ENCODE data around the gene ENO2. TPM values are rescaled to one million over a fixed set of nuclear protein-coding genes. Genes with fewer than 3 reads are reported as not detected.
A peak's percentile ranks its signal among the peaks of the same experiment; 100 is the strongest.

The ENO2 gene
- total RNA-seq, 2 donors from 2014 or later: 9.7 to 36.9 TPM

GRCh38 chr12:6941782-6942181, 27.4 kb downstream of the ENO2 start:
- Histone ChIP-seq H3K36me3 (peaks cover 6% of the 10 kb centered on the region), H3K27me3 (no peaks in the 10 kb centered on the region), H3K4me3 (no peak overlapping the region), H3K9me3 (no peaks in the 10 kb centered on the region), H3K4me1 (peaks cover 0 to 59% of the 10 kb centered on the region in 2 donors), H3K27ac (no peak overlapping the region)
- no peak for DNase-seq (ENCODE audit: low spot score)
- TF ChIP-seq CTCF (IDR thresholded peaks at IDR 0.05): no peak

- peaks cover 10% of the 10 kb centered on the region for H3K36me3 ChIP-seq
Observed at GRCh38 chr12:6942331-6942665, 27.9 kb downstream of the ENO2 start.

GRCh38 chr12:6943389-6943721, 29.0 kb downstream of the ENO2 start:
- Histone ChIP-seq H3K36me3 (peaks cover 11% of the 10 kb centered on the region), H3K4me1 (peaks cover 0 to 49% of the 10 kb centered on the region in 2 donors)

More at GRCh38 chr12:6942331-6942665, 27.9 kb downstream of the ENO2 start:
- no peak for TF ChIP-seq CTCF (IDR thresholded peaks at IDR 0.05)
- DNase-seq (ENCODE audit: low spot score): no peak
- peak overlapping the region in 1 of 2 donors; percentile 97 for H3K27ac ChIP-seq
- peaks cover 0 to 54% of the 10 kb centered on the region in 2 donors for H3K4me1 ChIP-seq
- H3K27me3 ChIP-seq: no peaks in the 10 kb centered on the region
- no peak overlapping the region for H3K4me3 ChIP-seq
- H3K9me3 ChIP-seq: no peaks in the 10 kb centered on the region

GRCh38 chr12:6943722-6944380, 29.5 kb downstream of the ENO2 start, which contains the start of the genes C12orf57 and RNU7-1:
TSS of gene C12orf57 (plus strand) at chr12:6944022. CDS start at chr12:6944122, 100 bp downstream.
TSS of gene RNU7-1 (plus strand) at chr12:6943816.
- peaks cover 11% of the 10 kb centered on the region for H3K36me3 ChIP-seq

More at GRCh38 chr12:6943389-6943721, 29.0 kb downstream of the ENO2 start:
- H3K27ac ChIP-seq: peak overlapping the region; percentile 97 to 99
- peak overlapping the region; percentile 60 to 66 for H3K4me3 ChIP-seq
- no peaks in the 10 kb centered on the region for H3K9me3 ChIP-seq
- TF ChIP-seq CTCF (IDR thresholded peaks at IDR 0.05): no peak
- no peaks in the 10 kb centered on the region for H3K27me3 ChIP-seq
- DNase-seq (ENCODE audit: low spot score): peak; percentile 94

GRCh38 chr12:6944381-6945186, 30.2 kb downstream of the ENO2 start:
- H3K27me3 ChIP-seq: no peaks in the 10 kb centered on the region
- H3K36me3 ChIP-seq: peaks cover 11% of the 10 kb centered on the region
- peak; percentile 97 for DNase-seq (ENCODE audit: low spot score)
- TF ChIP-seq CTCF (IDR thresholded peaks at IDR 0.05): peak; percentile 83 to 90
- peaks cover 0 to 37% of the 10 kb centered on the region in 2 donors for H3K4me1 ChIP-seq
- peak overlapping the region; percentile 60 to 66 for H3K4me3 ChIP-seq
- peak overlapping the region; percentile 97 to 99 for H3K27ac ChIP-seq
- no peaks in the 10 kb centered on the region for H3K9me3 ChIP-seq

More at GRCh38 chr12:6943722-6944380, 29.5 kb downstream of the ENO2 start, which contains the start of the genes C12orf57 and RNU7-1:
- no peaks in the 10 kb centered on the region for H3K27me3 ChIP-seq
- TF ChIP-seq CTCF (IDR thresholded peaks at IDR 0.05): no peak
- peak; percentile 86 for DNase-seq (ENCODE audit: low spot score)
- no peaks in the 10 kb centered on the region for H3K9me3 ChIP-seq
- H3K27ac ChIP-seq: peak within 1 kb of the TSS; percentile 97 to 99
- H3K4me1 ChIP-seq: peaks cover 0 to 44% of the 10 kb centered on the region in 2 donors
- H3K4me3 ChIP-seq: peak within 1 kb of the TSS; percentile 60 to 66

Measured in right atrium auricular region (tissue), 2 donors.